OCI-LY1 (cell line): ENCODE data around the gene KIF21A.

Experiments used
- EZH2 ChIP-seq: fragments of 200-600 bp; sonication (generic), shearing (Covaris generic); IDR thresholded peaks from 2 replicates; pipeline ENCODE4 v1.8.0; 2017; ENCODE audit warnings: borderline replicate concordance, mixed run types, mild to moderate bottlenecking, antibody characterized with exemption, low read length, moderate library complexity, mixed read lengths
- TF ChIP-seq, protein P1 (sequence below): fragments of 200-600 bp; sonication (generic), shearing (Covaris generic); IDR thresholded peaks from 2 replicates; pipeline ENCODE4 v1.5.1; 2017; ENCODE audit warnings: mild to moderate bottlenecking, antibody characterized with exemption, low read length, moderate library complexity, mixed read lengths

DNA sequence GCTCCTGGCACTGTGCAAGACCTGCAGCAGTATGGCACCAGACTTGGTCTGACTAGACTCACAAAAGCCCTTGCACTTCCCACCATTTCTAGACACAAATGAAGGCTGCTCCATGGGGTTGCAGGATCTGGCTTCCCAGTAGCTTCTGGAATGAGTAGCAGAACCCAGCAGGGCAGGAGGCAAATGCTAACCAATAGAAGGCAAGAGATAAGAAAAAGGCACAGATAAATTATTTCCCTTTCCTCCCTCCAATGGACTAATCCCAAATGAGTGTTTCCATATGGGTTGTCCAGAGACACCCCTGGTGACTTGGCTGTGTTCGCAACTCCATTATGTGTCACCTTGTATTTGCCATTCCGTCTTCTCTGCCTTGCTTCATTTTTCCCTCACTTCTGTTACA lies 49.7 kb downstream of the KIF21A start:
- TF ChIP-seq, protein P1, sequence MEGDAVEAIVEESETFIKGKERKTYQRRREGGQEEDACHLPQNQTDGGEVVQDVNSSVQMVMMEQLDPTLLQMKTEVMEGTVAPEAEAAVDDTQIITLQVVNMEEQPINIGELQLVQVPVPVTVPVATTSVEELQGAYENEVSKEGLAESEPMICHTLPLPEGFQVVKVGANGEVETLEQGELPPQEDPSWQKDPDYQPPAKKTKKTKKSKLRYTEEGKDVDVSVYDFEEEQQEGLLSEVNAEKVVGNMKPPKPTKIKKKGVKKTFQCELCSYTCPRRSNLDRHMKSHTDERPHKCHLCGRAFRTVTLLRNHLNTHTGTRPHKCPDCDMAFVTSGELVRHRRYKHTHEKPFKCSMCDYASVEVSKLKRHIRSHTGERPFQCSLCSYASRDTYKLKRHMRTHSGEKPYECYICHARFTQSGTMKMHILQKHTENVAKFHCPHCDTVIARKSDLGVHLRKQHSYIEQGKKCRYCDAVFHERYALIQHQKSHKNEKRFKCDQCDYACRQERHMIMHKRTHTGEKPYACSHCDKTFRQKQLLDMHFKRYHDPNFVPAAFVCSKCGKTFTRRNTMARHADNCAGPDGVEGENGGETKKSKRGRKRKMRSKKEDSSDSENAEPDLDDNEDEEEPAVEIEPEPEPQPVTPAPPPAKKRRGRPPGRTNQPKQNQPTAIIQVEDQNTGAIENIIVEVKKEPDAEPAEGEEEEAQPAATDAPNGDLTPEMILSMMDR = no peak
- TF ChIP-seq EZH2 = no peak
